GM12878 (cell line): Measurements from ENCODE around the gene SFXN5. TPM values are rescaled to one million over a fixed set of nuclear protein-coding genes. Genes with fewer than 3 reads are reported as not detected.

ENCODE experiments used
- ATAC-seq: fragments of 200-7000 bp; cut with Tn5 transposase; 3 replicates; pipeline ENCODE4 v1.9.1; 2020; ENCODE audit warnings: mild to moderate bottlenecking, moderate library complexity
- BruUV-seq: library from RNA; stranded (reverse); fragments of 400-500 nt; replicated peaks from 2 replicates; lab custom pipeline; 2021; lab: Mats Ljungman, UMichigan
- CTCF ChIA-PET: fragments of 300-600 bp; sonication (Branson Sonifier 250); formaldehyde crosslinking; extraction: SDS; loops from one replicate; lab custom pipeline; 2021; ENCODE audit warnings: inconsistent platforms; lab: Yijun Ruan, JAX
- POLR2A ChIA-PET: fragments of 350-600 bp; formaldehyde crosslinking; extraction: SDS; loops from one replicate; lab custom pipeline; 2021; ENCODE audit warnings: inconsistent platforms; lab: Charles Lee
- RAD21 ChIA-PET: fragments of 300-600 bp; sonication (Branson Sonifier 250); formaldehyde crosslinking; loops from one replicate; lab custom pipeline; 2023; ENCODE audit warnings: antibody characterized with exemption; ENCODE audit not compliant: unreplicated experiment; lab: Charles Lee
- SMC1A ChIA-PET: fragments of 300-600 bp; sonication (Branson Sonifier 250); formaldehyde crosslinking; loops from one replicate; lab custom pipeline; 2023; ENCODE audit not compliant: unreplicated experiment, uncharacterized antibody; lab: Charles Lee
- DNase-seq: peaks from one replicate; pipeline ENCODE4 v3.0.0-alpha.2; 2011; ENCODE audit warnings: low read depth, low spot score
- FAIRE-seq: peaks from 3 replicates; lab custom pipeline; 2011; peaks lifted over from hg19 to GRCh38; lab: Jason Lieb, UNC
- H2AFZ ChIP-seq: 2 replicates; pipeline ENCODE4 v1.6.0; 2011; ENCODE audit warnings: low read depth, low read length, control low read depth; ENCODE audit not compliant: control insufficient read depth
- H3K27ac ChIP-seq: 2 replicates; pipeline ENCODE4 v1.5.1; 2011; ENCODE audit warnings: control low read depth; ENCODE audit not compliant: control insufficient read depth, insufficient read depth
- H3K27me3 ChIP-seq, 2 experiments: replicated peaks in 1 of 2; 2 replicates each; pipeline versions ENCODE4 v1.6.0 to v1.6.1; 2011; ENCODE audit warnings: low read length in 1 of 2; ENCODE audit not compliant: control insufficient read depth in 2 of 2, insufficient read depth in 2 of 2
- H3K36me3 ChIP-seq, 2 experiments: 2 replicates each; pipeline ENCODE4 v1.5.1; 2011; ENCODE audit warnings: low read length in 1 of 2; ENCODE audit not compliant: control insufficient read depth in 2 of 2, insufficient read depth in 2 of 2
- H3K4me1 ChIP-seq: 2 replicates; pipeline ENCODE4 v1.6.1; 2011; ENCODE audit warnings: mild to moderate bottlenecking, low read length, moderate library complexity, mixed read lengths; ENCODE audit not compliant: control insufficient read depth, insufficient read depth
- H3K4me2 ChIP-seq: 2 replicates; pipeline ENCODE4 v1.6.0; 2011; ENCODE audit warnings: control low read depth; ENCODE audit not compliant: control insufficient read depth, insufficient read depth
- H3K4me3 ChIP-seq: fragments of 200-600 bp; sonication (generic); 2 replicates; pipeline ENCODE4 v1.5.1; 2016
- H3K79me2 ChIP-seq: 2 replicates; pipeline ENCODE4 v1.6.0; 2011; ENCODE audit warnings: low read length; ENCODE audit not compliant: control insufficient read depth, insufficient read depth
- H3K9ac ChIP-seq: 2 replicates; pipeline ENCODE4 v1.8.0; 2011; ENCODE audit warnings: low read length, control low read depth, mixed read lengths; ENCODE audit not compliant: control insufficient read depth, insufficient read depth
- H3K9me3 ChIP-seq: replicated peaks from 3 replicates; pipeline ENCODE4 v1.5.1; 2011; ENCODE audit warnings: mild to moderate bottlenecking, low read length; ENCODE audit not compliant: control insufficient read depth, insufficient read depth
- H4K20me1 ChIP-seq: 2 replicates; pipeline ENCODE4 v1.6.0; 2011; ENCODE audit not compliant: control insufficient read depth, insufficient read depth
- MYB ChIP-seq: fragments of 150-350 bp; IDR thresholded peaks from 2 replicates; pipeline ENCODE4 v1.6.1; 2014; ENCODE audit warnings: mild to moderate bottlenecking, low read depth, low read length, borderline replicate concordance
- RAD51 ChIP-seq: fragments of 450-650 bp; IDR thresholded peaks from 2 replicates; pipeline ENCODE4 v1.6.1; 2016; ENCODE audit warnings: moderate library complexity, mild to moderate bottlenecking, inconsistent platforms
- SREBF1 ChIP-seq: IDR thresholded peaks from 2 replicates; pipeline ENCODE4 v1.6.1; 2012; ENCODE audit warnings: mild to moderate bottlenecking, low read length
- SREBF2 ChIP-seq: IDR thresholded peaks from 2 replicates; pipeline ENCODE4 v1.6.1; 2012; ENCODE audit warnings: mild to moderate bottlenecking, low read length
- SRF ChIP-seq, 2 experiments: IDR thresholded peaks; 2 replicates each; pipeline ENCODE4 v1.6.1; 2011; ENCODE audit warnings: low read depth in 2 of 2, low read length in 2 of 2, mild to moderate bottlenecking in 1 of 2, moderate library complexity in 1 of 2
- SUZ12 ChIP-seq: fragments of 200-600 bp; sonication (generic); IDR thresholded peaks from one replicate; pipeline ENCODE4 v1.6.1; 2018; ENCODE audit warnings: antibody characterized with exemption, mild to moderate bottlenecking; ENCODE audit not compliant: unreplicated experiment
- WGBS: methylation state at CpG from one replicate; pipeline ENCODE4 v1.1.6; 2016; ENCODE audit warnings: low lambda C conversion rate; ENCODE audit not compliant: insufficient replicate concordance, insufficient coverage; ENCODE audit errors: missing lambda C conversion rate; 5-methylcytosine and 5-hydroxymethylcytosine counted together
- in situ Hi-C: fragments of 300-500 bp; cut with MboI; formaldehyde crosslinking; loops from 9 replicates; pipeline ENCODE4 v1.14.3; 2018; ENCODE audit warnings: mixed read lengths
- intact Hi-C: fragments of 100-400 bp; cut with micrococcal nuclease; formaldehyde crosslinking; loops from one replicate; pipeline ENCODE4 v1.14.2; 2022; ENCODE audit not compliant: unreplicated experiment
- polyA plus RNA-seq, 11 experiments: library from polyadenylated mRNA; depleted of rRNA in 4 of 11; unstranded in 6 of 11; stranded (reverse) in 5 of 11; fragments of >200 nt; fragmentation: Nextera tagmentation in 4 of 11; fragmentation: Illumina TruSeq in 1 of 11; extraction: Ambion mirVana in 4 of 11; extraction: Trizol in 1 of 11; gene quantifications; 1 replicate in 1 of 11; 2 replicates in 10 of 11; pipeline versions ENCODE4 v1.2.1 to v1.2.3, GENCODE V29; 2011 to 2016; ENCODE audit warnings: inconsistent platforms in 2 of 11, missing spikeins in 2 of 11, low read depth in 1 of 11
- total RNA-seq, 4 experiments: library from RNA; depleted of rRNA in 3 of 4; stranded (reverse); fragments of >200 nt in 3 of 4; fragmentation: Illumina TruSeq in 1 of 4; extraction: Trizol in 1 of 4; gene quantifications; 2 replicates each; pipeline versions ENCODE4 v1.2.1 to v1.2.3, GENCODE V29; 2013 to 2021
- TF ChIP-seq, protein P1 (sequence below): fragments of 450-650 bp; conservative IDR thresholded peaks from 2 replicates; pipeline ENCODE4 v1.6.1; 2017; ENCODE audit warnings: mild to moderate bottlenecking, moderate library complexity

The SFXN5 gene
- total and polyA plus RNA-seq, 10 of the 15 experiments (the other 5 are each of a cell fraction or from before 2014, with no cell fraction given), result 3.3 to 15.9 (median 11.2) TPM

DNA sequence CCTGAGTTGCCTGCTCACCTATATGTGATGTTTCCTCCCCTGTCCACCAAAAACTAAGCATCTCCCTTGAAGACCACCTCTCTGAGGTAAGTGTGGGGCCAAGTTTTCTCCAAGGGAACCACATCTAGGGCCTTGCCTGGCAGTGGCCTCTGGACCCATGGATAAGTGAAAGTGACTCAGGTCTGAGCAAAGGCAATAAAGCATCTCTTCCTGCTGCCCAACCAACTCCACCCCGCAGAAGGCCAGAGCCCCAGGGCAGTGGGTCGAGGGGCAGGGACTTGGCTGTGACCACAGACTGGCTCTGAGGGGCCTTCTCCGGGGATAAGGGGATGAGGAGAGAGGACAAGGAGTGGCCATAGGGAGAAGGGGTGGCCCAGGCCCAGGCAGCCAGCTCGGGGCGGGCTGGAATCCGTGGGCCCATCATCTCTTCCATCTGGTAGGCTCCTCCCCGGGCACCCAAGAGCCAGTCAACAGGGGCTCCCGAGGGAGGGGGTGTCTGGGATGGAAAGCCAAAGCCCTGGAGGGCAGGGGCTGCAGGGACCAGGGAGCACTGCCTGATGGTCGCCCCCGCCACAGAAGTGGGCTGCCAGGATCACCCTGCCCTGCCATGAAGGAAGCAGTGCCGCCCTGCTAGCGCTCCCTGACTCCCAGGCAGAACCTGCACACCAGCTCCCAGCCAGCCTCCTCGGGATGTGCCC, 120.8 kb downstream of the SFXN5 start:
- WGBS, result 28% methylated on average over 13 of the region's 13 CpGs
- Histone ChIP-seq H3K9me3 (no peaks in the 10 kb centered on the region), H2AFZ (no peak overlapping the region), H3K36me3 (no peaks in the 10 kb centered on the region), H4K20me1 (no peaks in the 10 kb centered on the region), H3K4me3 (no peak overlapping the region), H3K4me2 (no peak overlapping the region), H3K79me2 (no peaks in the 10 kb centered on the region), H3K4me1 (no peaks in the 10 kb centered on the region), H3K9ac (no peak overlapping the region), H3K27me3 (no peaks in the 10 kb centered on the region), H3K27ac (no peak overlapping the region)
- intact Hi-C loops (no loop called here), in situ Hi-C loops (no loop called here)
- ATAC-seq (no peak), DNase-seq (no peak), FAIRE-seq (no peak)
- ChIA-PET POLR2A (no interaction called here), SMC1A (interaction anchor here (0.9 kb wide), 1 partner anchor 23 kb away, joined by 3 read pairs; no protein-coding TSS in a partner anchor), RAD21 (no interaction called here), CTCF (interaction anchor here (1.7 to 5.0 kb wide), 2 partner anchors 23 to 57 kb away, joined by 5 to 62 read pairs; no protein-coding TSS in a partner anchor)
- BruUV-seq, result no TSS peak
- TF ChIP-seq SUZ12 (no peak), RAD51 (no peak), SRF (IDR thresholded peaks at IDR 0.05; ENCODE audit: low read depth in 2 of 2, low read length in 2 of 2) (no peak), SREBF1 (no peak), MYB (no peak), SREBF2 (no peak)
- TF ChIP-seq, protein P1, sequence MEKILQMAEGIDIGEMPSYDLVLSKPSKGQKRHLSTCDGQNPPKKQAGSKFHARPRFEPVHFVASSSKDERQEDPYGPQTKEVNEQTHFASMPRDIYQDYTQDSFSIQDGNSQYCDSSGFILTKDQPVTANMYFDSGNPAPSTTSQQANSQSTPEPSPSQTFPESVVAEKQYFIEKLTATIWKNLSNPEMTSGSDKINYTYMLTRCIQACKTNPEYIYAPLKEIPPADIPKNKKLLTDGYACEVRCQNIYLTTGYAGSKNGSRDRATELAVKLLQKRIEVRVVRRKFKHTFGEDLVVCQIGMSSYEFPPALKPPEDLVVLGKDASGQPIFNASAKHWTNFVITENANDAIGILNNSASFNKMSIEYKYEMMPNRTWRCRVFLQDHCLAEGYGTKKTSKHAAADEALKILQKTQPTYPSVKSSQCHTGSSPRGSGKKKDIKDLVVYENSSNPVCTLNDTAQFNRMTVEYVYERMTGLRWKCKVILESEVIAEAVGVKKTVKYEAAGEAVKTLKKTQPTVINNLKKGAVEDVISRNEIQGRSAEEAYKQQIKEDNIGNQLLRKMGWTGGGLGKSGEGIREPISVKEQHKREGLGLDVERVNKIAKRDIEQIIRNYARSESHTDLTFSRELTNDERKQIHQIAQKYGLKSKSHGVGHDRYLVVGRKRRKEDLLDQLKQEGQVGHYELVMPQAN, result no peak
